ENCODE data around the gene SLC12A7. TPM values are rescaled to one million over a fixed set of nuclear protein-coding genes. Genes with fewer than 3 reads are reported as not detected.

SLC12A7 gene
- total RNA-seq, 2 donors from 2014 or later = 18.4 to 34.6 TPM

DNA sequence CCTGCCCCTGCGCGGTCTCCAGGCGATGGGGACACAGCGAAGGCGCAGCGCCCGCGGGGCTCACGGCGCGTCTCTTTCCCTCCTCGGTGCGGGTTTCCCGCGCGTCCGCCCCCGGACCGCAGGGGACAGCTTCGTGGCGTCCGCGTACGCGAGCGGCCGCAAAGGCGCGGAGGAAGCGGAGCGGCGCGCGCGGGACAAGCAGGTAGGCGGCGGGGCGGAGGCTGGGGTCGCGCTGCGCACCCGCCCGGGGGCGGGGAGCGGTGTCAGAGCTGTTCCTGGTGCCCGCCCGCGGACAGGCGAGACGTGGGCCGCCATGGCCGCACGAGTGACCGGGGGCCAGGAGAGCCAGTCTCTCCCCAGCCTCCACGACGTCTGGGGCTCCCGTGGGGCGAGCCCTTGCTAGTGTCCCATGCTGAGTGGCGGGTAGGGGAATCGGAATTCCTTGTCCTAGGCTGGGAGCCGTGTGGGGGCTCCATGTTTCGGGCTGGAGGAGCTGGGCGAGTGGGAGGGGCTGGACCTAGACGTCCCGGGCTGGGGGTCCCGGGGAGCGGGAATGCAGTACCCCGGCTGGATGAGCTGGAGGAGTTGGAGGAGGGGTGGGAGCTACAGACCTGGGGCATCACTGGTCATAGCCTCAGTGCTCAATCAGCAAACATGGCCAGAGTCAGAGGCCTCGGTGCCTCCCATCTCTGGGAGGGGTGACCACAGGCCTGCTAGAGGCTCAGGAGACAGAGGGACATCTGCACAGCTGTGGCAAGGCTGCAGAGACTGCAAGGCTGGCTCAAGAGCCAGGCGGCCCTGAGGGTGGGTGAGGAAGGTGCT lies 102.3 kb downstream of the SLC12A7 start:
- H3K27ac ChIP-seq = no peak overlapping the region
- DNase-seq (ENCODE audit: low spot score) (no peak), ATAC-seq (ENCODE audit: insufficient number of reproducible peaks, low FRiP score, low read depth) (no peak)
- H3K4me3 ChIP-seq = peak overlapping the region; percentile 52
- H3K9me3 ChIP-seq = no peaks in the 10 kb centered on the region
- TF ChIP-seq CTCF (IDR thresholded peaks at IDR 0.05) = no peak
- no peaks in the 10 kb centered on the region for H3K36me3 ChIP-seq
- H3K4me1 ChIP-seq (ENCODE audit: control insufficient read depth in 1 of 2, low read depth in 2 of 2) = peaks cover 5 to 6% of the 10 kb centered on the region in 2 donors
- peaks cover 6% of the 10 kb centered on the region for H3K27me3 ChIP-seq (replicated peaks; ENCODE audit: insufficient read depth)

- Histone ChIP-seq H3K27me3 (replicated peaks; ENCODE audit: insufficient read depth) (peaks cover 6% of the 10 kb centered on the region), H3K9me3 (no peaks in the 10 kb centered on the region), H3K4me3 (peak within 1 kb of the TSS; percentile 52), H3K36me3 (no peaks in the 10 kb centered on the region), H3K4me1 (ENCODE audit: control insufficient read depth in 1 of 2, low read depth in 2 of 2) (peaks cover 5 to 6% of the 10 kb centered on the region in 2 donors), H3K27ac (no peak within 1 kb of the TSS)
- peak; percentile 36 for TF ChIP-seq CTCF (IDR thresholded peaks at IDR 0.05)
- peak; percentile 0 for DNase-seq (ENCODE audit: low spot score)
- ATAC-seq (ENCODE audit: insufficient number of reproducible peaks, low FRiP score, low read depth) = no peak
These were observed 103.2 kb downstream of the SLC12A7 start, which contains the start of gene NKD2 for GRCh38 chr5:1008451-1009358. Gene NKD2, plus strand, starts transcription at chr5:1008802. Its CDS starts 256 bp downstream, at chr5:1009058.

- Histone ChIP-seq H3K4me3 (no peak overlapping the region), H3K27ac (no peak overlapping the region), H3K4me1 (ENCODE audit: control insufficient read depth in 1 of 2, low read depth in 2 of 2) (peaks cover 5 to 6% of the 10 kb centered on the region in 2 donors), H3K36me3 (no peaks in the 10 kb centered on the region), H3K27me3 (replicated peaks; ENCODE audit: insufficient read depth) (peaks cover 6% of the 10 kb centered on the region), H3K9me3 (no peaks in the 10 kb centered on the region)
- TF ChIP-seq CTCF (IDR thresholded peaks at IDR 0.05) = no peak
- ATAC-seq (ENCODE audit: insufficient number of reproducible peaks, low FRiP score, low read depth) = no peak
- no peak for DNase-seq (ENCODE audit: low spot score)
These were observed 104.0 kb downstream of the SLC12A7 start for GRCh38 chr5:1007681-1008450.

GRCh38 chr5:1007221-1007680 lies 104.6 kb downstream of the SLC12A7 start:
- ATAC-seq (ENCODE audit: insufficient number of reproducible peaks, low FRiP score, low read depth) (no peak), DNase-seq (ENCODE audit: low spot score) (no peak)
- no peak for TF ChIP-seq CTCF (IDR thresholded peaks at IDR 0.05)
- H3K9me3 ChIP-seq = no peaks in the 10 kb centered on the region
- H3K27me3 ChIP-seq (replicated peaks; ENCODE audit: insufficient read depth) = peaks cover 6% of the 10 kb centered on the region
- H3K4me1 ChIP-seq (ENCODE audit: control insufficient read depth in 1 of 2, low read depth in 2 of 2) = peaks cover 5 to 6% of the 10 kb centered on the region in 2 donors
- H3K4me3 ChIP-seq = no peak overlapping the region
- H3K27ac ChIP-seq = no peak overlapping the region
- H3K36me3 ChIP-seq = no peaks in the 10 kb centered on the region
